ENCODE data around the gene ELL2.
"Not testable (repeated sequence)": the region's sequence is repeated elsewhere in the genome, so short reads cannot be mapped to it uniquely, and the experiment has no call there.

The ELL2 gene

GRCh38 chr5:95927927-95928723 lies 33.5 kb downstream of the ELL2 start:
- Histone ChIP-seq H3K27me3 (ENCODE audit: control insufficient read depth in 1 of 2, insufficient read depth in 2 of 2, low read length in 2 of 2) (no peaks in the 10 kb centered on the region), H3K4me1 (ENCODE audit: control insufficient read depth, insufficient read depth, low read length) (peaks cover 6% of the 10 kb centered on the region), H3K27ac (ENCODE audit: low read length) (no peak overlapping the region), H3K9me3 (ENCODE audit: control insufficient read depth in 2 of 2, low read length in 2 of 2) (no peaks in the 10 kb centered on the region), H3K4me3 (ENCODE audit: low read length in 2 of 2) (no peak overlapping the region), H3K9ac (ENCODE audit: low read length in 2 of 2) (no peak overlapping the region), H3K36me3 (ENCODE audit: control insufficient read depth in 2 of 2, insufficient read depth in 2 of 2, low read length in 2 of 2) (no peaks in the 10 kb centered on the region)

GRCh38 chr5:95927300-95927699 lies 34.4 kb downstream of the ELL2 start:
- H3K9me3 ChIP-seq (ENCODE audit: control insufficient read depth in 2 of 2, low read length in 2 of 2); H3K36me3 ChIP-seq (ENCODE audit: control insufficient read depth in 2 of 2, insufficient read depth in 2 of 2, low read length in 2 of 2); H3K4me3 ChIP-seq (ENCODE audit: low read length in 2 of 2); H3K27me3 ChIP-seq (ENCODE audit: control insufficient read depth in 1 of 2, insufficient read depth in 2 of 2, low read length in 2 of 2); H3K4me1 ChIP-seq (ENCODE audit: control insufficient read depth, insufficient read depth, low read length); H3K27ac ChIP-seq (ENCODE audit: low read length); H3K9ac ChIP-seq (ENCODE audit: low read length in 2 of 2): not testable (repeated sequence)

- Histone ChIP-seq H3K4me3 (ENCODE audit: low read length in 2 of 2) (no peak overlapping the region), H3K27ac (ENCODE audit: low read length) (no peak overlapping the region), H3K36me3 (ENCODE audit: control insufficient read depth in 2 of 2, insufficient read depth in 2 of 2, low read length in 2 of 2) (no peaks in the 10 kb centered on the region), H3K9me3 (ENCODE audit: control insufficient read depth in 2 of 2, low read length in 2 of 2) (no peaks in the 10 kb centered on the region), H3K27me3 (ENCODE audit: control insufficient read depth in 1 of 2, insufficient read depth in 2 of 2, low read length in 2 of 2) (no peaks in the 10 kb centered on the region), H3K4me1 (ENCODE audit: control insufficient read depth, insufficient read depth, low read length) (peaks cover 6% of the 10 kb centered on the region), H3K9ac (ENCODE audit: low read length in 2 of 2) (no peak overlapping the region)
These were observed 35.7 kb downstream of the ELL2 start for GRCh38 chr5:95925939-95926338.

- Histone ChIP-seq H3K4me3 (ENCODE audit: low read length in 2 of 2) (no peak overlapping the region), H3K9me3 (ENCODE audit: control insufficient read depth in 2 of 2, low read length in 2 of 2) (no peaks in the 10 kb centered on the region), H3K4me1 (ENCODE audit: control insufficient read depth, insufficient read depth, low read length) (peaks cover 6% of the 10 kb centered on the region), H3K9ac (ENCODE audit: low read length in 2 of 2) (no peak overlapping the region), H3K36me3 (ENCODE audit: control insufficient read depth in 2 of 2, insufficient read depth in 2 of 2, low read length in 2 of 2) (peaks cover 0 to 5% of the 10 kb centered on the region in 2 donors), H3K27ac (ENCODE audit: low read length) (no peak overlapping the region), H3K27me3 (ENCODE audit: control insufficient read depth in 1 of 2, insufficient read depth in 2 of 2, low read length in 2 of 2) (no peaks in the 10 kb centered on the region)
These were observed 36.3 kb downstream of the ELL2 start for GRCh38 chr5:95925378-95925744.

GRCh38 chr5:95924720-95925377 lies 36.8 kb downstream of the ELL2 start:
- Histone ChIP-seq H3K4me3 (ENCODE audit: low read length in 2 of 2) (no peak overlapping the region), H3K36me3 (ENCODE audit: control insufficient read depth in 2 of 2, insufficient read depth in 2 of 2, low read length in 2 of 2) (peaks cover 0 to 5% of the 10 kb centered on the region in 2 donors), H3K27ac (ENCODE audit: low read length) (no peak overlapping the region), H3K27me3 (ENCODE audit: control insufficient read depth in 1 of 2, insufficient read depth in 2 of 2, low read length in 2 of 2) (no peaks in the 10 kb centered on the region), H3K4me1 (ENCODE audit: control insufficient read depth, insufficient read depth, low read length) (peaks cover 6% of the 10 kb centered on the region), H3K9me3 (ENCODE audit: control insufficient read depth in 2 of 2, low read length in 2 of 2) (no peaks in the 10 kb centered on the region), H3K9ac (ENCODE audit: low read length in 2 of 2) (no peak overlapping the region)

- Histone ChIP-seq H3K36me3 (ENCODE audit: control insufficient read depth in 2 of 2, insufficient read depth in 2 of 2, low read length in 2 of 2) (peaks cover 0 to 5% of the 10 kb centered on the region in 2 donors), H3K9ac (ENCODE audit: low read length in 2 of 2) (no peak overlapping the region), H3K9me3 (ENCODE audit: control insufficient read depth in 2 of 2, low read length in 2 of 2) (no peaks in the 10 kb centered on the region), H3K4me1 (ENCODE audit: control insufficient read depth, insufficient read depth, low read length) (peaks cover 6% of the 10 kb centered on the region), H3K27ac (ENCODE audit: low read length) (no peak overlapping the region), H3K27me3 (ENCODE audit: control insufficient read depth in 1 of 2, insufficient read depth in 2 of 2, low read length in 2 of 2) (no peaks in the 10 kb centered on the region), H3K4me3 (ENCODE audit: low read length in 2 of 2) (no peak overlapping the region)
These were observed 37.6 kb downstream of the ELL2 start for GRCh38 chr5:95923918-95924544.

- Histone ChIP-seq H3K27ac (ENCODE audit: low read length) (no peak overlapping the region), H3K9ac (ENCODE audit: low read length in 2 of 2) (no peak overlapping the region), H3K4me3 (ENCODE audit: low read length in 2 of 2) (no peak overlapping the region), H3K9me3 (ENCODE audit: control insufficient read depth in 2 of 2, low read length in 2 of 2) (no peaks in the 10 kb centered on the region), H3K36me3 (ENCODE audit: control insufficient read depth in 2 of 2, insufficient read depth in 2 of 2, low read length in 2 of 2) (peaks cover 0 to 5% of the 10 kb centered on the region in 2 donors), H3K27me3 (ENCODE audit: control insufficient read depth in 1 of 2, insufficient read depth in 2 of 2, low read length in 2 of 2) (no peaks in the 10 kb centered on the region), H3K4me1 (ENCODE audit: control insufficient read depth, insufficient read depth, low read length) (peaks cover 6% of the 10 kb centered on the region)
These were observed 38.9 kb downstream of the ELL2 start for GRCh38 chr5:95922798-95923197.

GRCh38 chr5:95921501-95921900 lies 40.1 kb downstream of the ELL2 start:
- Histone ChIP-seq H3K36me3 (ENCODE audit: control insufficient read depth in 2 of 2, insufficient read depth in 2 of 2, low read length in 2 of 2) (peaks cover 0 to 5% of the 10 kb centered on the region in 2 donors), H3K27me3 (ENCODE audit: control insufficient read depth in 1 of 2, insufficient read depth in 2 of 2, low read length in 2 of 2) (no peaks in the 10 kb centered on the region), H3K27ac (ENCODE audit: low read length) (no peak overlapping the region), H3K9ac (ENCODE audit: low read length in 2 of 2) (no peak overlapping the region), H3K4me1 (ENCODE audit: control insufficient read depth, insufficient read depth, low read length) (peaks cover 6% of the 10 kb centered on the region), H3K9me3 (ENCODE audit: control insufficient read depth in 2 of 2, low read length in 2 of 2) (no peaks in the 10 kb centered on the region), H3K4me3 (ENCODE audit: low read length in 2 of 2) (no peak overlapping the region)

- Histone ChIP-seq H3K4me3 (ENCODE audit: low read length in 2 of 2) (no peak overlapping the region), H3K27ac (ENCODE audit: low read length) (no peak overlapping the region), H3K36me3 (ENCODE audit: control insufficient read depth in 2 of 2, insufficient read depth in 2 of 2, low read length in 2 of 2) (peaks cover 0 to 5% of the 10 kb centered on the region in 2 donors), H3K9ac (ENCODE audit: low read length in 2 of 2) (no peak overlapping the region), H3K9me3 (ENCODE audit: control insufficient read depth in 2 of 2, low read length in 2 of 2) (no peaks in the 10 kb centered on the region), H3K4me1 (ENCODE audit: control insufficient read depth, insufficient read depth, low read length) (peaks cover 6% of the 10 kb centered on the region), H3K27me3 (ENCODE audit: control insufficient read depth in 1 of 2, insufficient read depth in 2 of 2, low read length in 2 of 2) (no peaks in the 10 kb centered on the region)
These were observed 40.8 kb downstream of the ELL2 start for GRCh38 chr5:95920822-95921221.

GRCh38 chr5:95919658-95920057 lies 42.0 kb downstream of the ELL2 start:
- Histone ChIP-seq H3K9me3 (ENCODE audit: control insufficient read depth in 2 of 2, low read length in 2 of 2) (no peaks in the 10 kb centered on the region), H3K4me3 (ENCODE audit: low read length in 2 of 2) (no peak overlapping the region), H3K36me3 (ENCODE audit: control insufficient read depth in 2 of 2, insufficient read depth in 2 of 2, low read length in 2 of 2) (peaks cover 0 to 5% of the 10 kb centered on the region in 2 donors), H3K4me1 (ENCODE audit: control insufficient read depth, insufficient read depth, low read length) (peaks cover under 1% of the 10 kb centered on the region), H3K27ac (ENCODE audit: low read length) (no peak overlapping the region), H3K27me3 (ENCODE audit: control insufficient read depth in 1 of 2, insufficient read depth in 2 of 2, low read length in 2 of 2) (no peaks in the 10 kb centered on the region), H3K9ac (ENCODE audit: low read length in 2 of 2) (no peak overlapping the region)
